Lower leg skin (tissue), 3 donors: Measurements from ENCODE around the gene SLC22A23.

ENCODE experiments used
- CTCF ChIP-seq, 3 donors: fragments of 450-650 bp; IDR thresholded peaks; one replicate each; pipeline ENCODE4 v1.5.1; 2016; ENCODE audit warnings: antibody characterized with exemption in 3 of 3, mild to moderate bottlenecking in 3 of 3, moderate library complexity in 2 of 3
- POLR2A ChIP-seq, 2 donors: fragments of 450-650 bp; IDR thresholded peaks; one replicate each; pipeline ENCODE4 v1.6.1; 2016 to 2017; ENCODE audit warnings: antibody characterized with exemption in 2 of 2, mild to moderate bottlenecking in 1 of 2, moderate library complexity in 1 of 2

- no peak for TF ChIP-seq CTCF (IDR thresholded peaks at IDR 0.05)
- TF ChIP-seq POLR2A (IDR thresholded peaks at IDR 0.05): no peak
These were observed 135.0 kb downstream of the SLC22A23 start for GRCh38 chr6:3321875-3322274.
